Limb (tissue), 2 donors: ENCODE results near the gene XPC.

Experiments
- DNase-seq, 2 donors: peaks; one replicate each; pipeline ENCODE4 v3.0.0-alpha.2; 2016; ENCODE audit errors: extremely low spot score in 2 of 2

Gene XPC

DNA sequence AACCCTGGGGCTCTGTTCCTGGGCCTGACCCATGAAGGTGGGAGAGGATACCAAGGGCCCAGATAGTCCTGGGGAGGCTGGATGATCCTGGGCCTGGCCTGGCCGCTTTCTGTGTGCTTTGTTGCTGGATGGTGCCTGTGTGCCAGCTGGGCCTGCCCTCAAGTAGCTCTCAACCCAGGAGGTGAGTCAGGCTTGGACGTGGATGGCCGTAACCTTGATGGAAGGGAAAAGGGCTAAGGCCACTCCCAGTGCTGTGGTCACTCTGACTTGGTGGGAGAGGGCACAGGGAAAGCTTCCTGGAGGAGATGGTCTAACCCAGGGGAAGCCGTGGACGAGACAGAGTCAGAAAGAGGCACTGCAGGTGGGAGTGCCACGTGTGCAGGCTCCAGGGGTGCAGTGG lies 44.1 kb downstream of the XPC start:
- no peak for DNase-seq

DNA sequence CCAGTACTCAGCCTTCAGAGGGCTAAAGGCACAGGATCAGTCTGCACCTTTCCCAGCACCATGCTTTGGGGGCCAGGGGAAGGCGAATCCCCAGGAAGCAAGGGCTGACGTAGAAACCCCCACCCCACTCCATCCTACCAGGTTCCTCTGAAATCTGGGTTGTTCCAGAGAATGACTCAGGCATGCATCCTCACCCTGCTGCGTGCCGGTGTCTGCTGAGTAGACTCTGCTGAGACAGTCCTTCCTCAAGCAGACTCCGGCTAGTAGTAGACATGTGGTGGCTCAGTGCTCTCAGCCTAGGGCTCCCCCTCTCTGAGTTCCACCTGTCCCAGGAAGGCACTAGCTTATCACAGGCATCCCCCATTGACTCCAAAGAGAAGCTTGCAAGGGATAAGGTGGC lies 44.5 kb downstream of the XPC start:
- no peak for DNase-seq

DNA sequence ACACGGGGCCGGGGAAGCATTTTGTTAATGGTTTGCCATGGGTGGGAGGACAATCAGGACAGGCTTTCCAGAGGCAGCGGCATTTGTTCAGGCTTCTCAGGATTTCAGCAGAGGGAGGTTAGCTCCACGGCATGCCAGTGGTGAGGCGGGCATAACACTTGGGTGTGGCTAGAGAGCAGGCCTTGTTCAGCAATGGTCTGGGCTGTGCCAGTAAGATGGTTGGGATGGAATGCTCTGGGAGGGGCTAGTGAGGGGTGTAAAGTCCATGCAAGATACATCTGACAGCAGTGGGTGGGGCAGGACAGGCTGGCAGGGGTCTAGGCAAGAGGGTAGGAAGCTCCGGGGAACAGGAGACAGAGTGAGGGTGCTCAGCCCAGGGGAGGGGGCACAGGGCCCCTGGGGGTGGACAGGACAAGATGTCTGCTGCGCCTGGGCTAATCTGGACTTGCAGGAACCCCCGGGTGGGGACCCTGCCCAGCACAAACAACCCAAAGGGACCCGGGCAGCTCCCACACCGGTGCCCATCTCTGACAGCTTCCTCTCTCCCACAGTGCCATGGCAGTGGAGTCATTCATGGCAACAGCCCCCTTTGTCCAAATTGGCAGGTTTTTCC lies 45.1 kb downstream of the XPC start:
- no peak for DNase-seq

DNA sequence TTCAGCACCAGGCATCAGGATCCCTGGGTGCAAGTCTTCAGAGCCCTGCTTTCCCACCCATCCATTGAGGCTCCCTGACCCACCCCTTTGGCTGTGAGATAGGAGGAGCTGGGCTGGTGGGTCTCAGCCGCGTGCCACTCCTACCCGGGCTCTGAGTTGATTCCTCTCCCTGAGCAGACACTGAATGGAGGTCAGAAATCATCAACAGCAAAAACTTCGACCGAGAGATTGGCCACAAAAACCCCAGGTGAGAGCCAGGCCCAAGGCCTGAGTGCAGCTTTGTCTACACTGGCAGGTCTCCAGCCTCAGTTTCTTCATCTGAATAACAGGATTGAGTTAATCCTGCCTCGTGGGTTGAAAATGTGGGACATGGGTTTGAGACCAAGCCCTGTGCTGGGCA lies 45.7 kb downstream of the XPC start:
- DNase-seq: no peak

DNA sequence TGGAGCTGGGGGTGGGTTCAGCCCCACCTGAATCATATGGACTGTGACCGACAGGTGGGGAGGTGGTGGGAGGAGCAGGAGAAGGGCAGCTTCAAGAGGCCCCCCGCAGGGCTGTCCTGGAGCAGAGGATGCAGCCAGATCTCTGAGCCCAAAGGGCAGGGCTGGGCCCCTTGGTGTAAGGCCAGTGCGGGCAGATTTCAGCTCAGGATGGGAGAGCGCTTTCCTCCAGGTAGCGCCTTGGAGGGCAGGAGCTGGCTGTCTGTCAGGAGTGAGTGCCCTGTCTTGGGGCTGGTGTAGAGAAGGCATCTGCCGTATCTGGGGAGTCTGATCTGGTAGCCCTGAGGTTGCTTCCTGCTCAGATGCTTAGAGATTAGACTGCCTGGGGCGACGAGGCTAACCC lies 46.3 kb downstream of the XPC start:
- DNase-seq: no peak

DNA sequence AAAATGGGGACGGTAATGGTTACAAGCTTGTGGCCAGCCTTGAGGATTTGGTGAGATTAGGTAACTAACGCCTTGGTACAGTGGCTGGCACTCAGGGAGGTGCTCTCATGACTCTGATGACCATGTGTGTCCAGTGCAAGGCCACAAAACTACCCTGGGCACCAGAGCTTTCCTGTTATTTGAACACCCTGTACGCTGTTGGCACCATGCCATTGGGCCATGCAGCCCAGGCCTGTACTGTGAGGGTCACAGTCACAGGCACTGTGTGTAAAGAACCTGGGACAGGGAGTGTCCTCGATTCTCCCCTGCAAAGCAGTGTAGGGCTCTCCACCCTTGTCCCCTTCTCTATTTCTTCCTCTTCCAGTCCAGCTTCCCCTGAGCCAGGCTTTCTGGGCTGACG lies 47.3 kb downstream of the XPC start:
- DNase-seq: no peak

DNA sequence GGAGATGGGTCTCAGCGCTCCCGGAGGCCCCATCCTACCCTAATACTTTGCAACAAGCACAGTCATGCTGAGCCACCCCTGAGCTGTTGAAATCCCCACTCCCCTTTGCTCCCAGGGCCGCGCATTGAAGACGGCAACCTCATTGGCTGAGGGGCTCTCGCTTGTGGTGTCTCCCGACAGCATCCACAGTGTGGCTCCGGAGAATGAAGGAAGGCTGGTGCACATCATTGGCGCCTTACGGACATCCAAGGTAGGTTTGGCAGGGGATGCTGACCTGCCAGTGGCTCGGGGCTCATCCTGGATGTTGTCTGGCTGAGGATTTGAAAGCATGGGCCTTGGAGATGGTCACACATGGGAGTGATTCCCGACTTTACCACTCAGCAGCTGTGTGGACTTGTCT lies 47.7 kb downstream of the XPC start:
- DNase-seq: no peak

DNA sequence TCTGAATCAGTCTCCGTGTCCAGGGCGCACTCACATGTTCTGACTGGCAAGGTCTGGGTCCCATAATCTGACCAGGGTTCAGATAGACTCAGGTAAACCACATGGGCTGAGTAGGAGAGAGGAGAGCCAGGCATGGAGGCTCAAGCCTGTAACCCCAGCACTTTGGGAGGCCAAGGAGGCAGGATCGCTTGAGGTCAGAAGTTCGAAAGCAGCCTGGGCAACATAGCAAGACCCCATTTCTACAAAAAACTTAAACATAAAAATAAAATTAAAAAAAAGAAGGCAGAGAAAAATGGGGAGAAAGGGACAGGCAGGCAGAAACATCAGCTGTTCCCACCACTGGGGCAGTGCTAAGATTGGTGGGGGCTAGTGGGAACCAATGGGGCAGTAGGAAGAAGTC lies 48.2 kb downstream of the XPC start:
- DNase-seq: no peak

DNA sequence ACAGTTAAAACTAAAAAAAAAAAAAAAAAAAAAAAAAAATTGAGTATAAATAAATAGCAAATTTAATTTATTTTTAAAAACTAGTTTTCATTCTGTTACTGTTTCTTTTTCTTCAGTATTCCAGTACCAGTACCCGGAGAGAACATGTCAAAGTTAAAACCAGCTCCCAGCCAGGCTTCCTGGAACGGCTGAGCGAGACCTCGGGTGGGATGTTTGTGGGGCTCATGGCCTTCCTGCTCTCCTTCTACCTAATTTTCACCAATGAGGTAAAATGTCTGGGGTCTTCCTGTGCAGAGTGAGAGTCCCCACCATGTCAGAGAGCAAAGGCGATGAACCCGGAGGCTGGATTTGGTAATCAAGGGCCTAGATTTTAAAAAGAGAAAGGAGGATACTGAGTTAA lies 49.1 kb downstream of the XPC start:
- peak in 1 of 2 donors; percentile 6 for DNase-seq

DNA sequence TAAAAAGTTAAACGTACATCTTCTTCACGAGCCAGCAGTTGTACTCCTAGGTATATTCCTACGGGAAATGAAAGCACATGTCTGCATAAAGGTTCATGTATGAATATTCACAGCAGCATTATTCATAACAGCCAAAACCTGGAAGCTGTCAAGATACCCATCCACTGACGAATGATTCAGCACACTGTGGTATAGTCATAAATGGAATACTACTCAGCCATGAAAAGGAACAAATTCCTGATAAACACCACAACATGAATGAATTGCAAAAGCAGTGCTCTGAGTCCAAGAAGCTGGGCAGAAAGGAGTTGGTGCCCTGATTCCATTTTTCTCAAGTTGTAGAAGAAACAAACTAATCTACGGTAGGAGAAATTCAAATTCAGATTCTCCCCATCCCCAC lies 49.7 kb downstream of the XPC start:
- DNase-seq: no peak

DNA sequence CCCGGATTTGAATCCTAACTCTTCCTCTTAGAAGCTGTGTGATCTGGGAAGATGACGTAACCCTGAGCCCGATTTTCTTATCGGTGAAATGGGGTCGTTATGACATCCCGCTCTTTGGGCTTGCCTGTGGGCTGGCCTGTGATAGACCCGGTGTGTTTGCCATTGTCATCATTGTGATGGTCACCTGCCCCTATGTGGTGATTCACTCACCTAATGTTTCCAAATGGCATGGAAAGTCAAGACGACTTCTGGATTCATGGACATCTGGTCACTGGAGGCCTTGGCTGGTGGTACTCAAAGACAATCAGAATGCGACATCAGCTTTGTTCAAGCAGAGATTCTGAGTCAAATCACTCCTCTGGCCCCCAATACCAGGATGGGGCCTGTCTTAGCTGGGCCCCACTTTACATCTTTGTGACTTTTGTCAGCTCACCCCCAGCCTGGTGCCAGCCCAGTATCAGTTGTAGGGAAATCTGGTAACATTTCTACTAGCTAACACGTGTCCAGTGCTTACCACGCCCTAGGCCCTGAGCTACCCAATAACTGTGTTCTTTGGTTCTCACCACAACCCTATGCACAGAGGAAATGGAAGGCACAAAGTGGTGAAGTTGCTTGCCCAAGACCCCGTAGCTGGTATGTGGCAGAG lies 50.8 kb downstream of the XPC start:
- peak in 1 of 2 donors; percentile 8 for DNase-seq

DNA sequence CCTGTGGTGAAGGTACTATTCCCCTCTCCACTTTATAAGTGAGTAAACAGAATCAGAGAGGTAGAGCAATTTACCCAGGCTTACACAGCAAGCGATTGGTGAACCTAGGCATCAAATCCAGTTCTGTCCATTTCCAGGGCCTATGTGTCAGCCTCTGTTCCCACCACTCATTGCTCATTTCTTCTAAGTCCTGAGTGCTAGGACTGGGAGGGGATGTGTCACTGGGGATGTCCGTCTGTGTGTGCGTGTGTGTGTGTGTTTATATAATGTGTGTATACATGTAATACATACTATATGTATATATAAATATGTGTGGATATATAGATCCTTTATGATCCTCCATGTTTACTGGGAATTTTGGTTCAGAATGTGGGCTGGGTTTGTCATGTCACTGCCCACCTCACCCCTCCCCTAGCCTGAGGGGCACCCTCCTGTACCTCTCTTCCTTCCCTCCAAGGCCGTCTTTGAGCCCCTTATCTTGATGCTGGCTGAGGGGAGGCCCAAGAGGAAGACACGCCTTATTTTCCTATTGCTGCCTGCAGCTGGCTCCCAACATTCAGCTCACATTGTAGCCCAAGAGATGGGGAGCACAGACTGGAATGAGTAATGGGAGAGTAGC lies 51.4 kb downstream of the XPC start:
- DNase-seq: peak in 1 of 2 donors; percentile 6

DNA sequence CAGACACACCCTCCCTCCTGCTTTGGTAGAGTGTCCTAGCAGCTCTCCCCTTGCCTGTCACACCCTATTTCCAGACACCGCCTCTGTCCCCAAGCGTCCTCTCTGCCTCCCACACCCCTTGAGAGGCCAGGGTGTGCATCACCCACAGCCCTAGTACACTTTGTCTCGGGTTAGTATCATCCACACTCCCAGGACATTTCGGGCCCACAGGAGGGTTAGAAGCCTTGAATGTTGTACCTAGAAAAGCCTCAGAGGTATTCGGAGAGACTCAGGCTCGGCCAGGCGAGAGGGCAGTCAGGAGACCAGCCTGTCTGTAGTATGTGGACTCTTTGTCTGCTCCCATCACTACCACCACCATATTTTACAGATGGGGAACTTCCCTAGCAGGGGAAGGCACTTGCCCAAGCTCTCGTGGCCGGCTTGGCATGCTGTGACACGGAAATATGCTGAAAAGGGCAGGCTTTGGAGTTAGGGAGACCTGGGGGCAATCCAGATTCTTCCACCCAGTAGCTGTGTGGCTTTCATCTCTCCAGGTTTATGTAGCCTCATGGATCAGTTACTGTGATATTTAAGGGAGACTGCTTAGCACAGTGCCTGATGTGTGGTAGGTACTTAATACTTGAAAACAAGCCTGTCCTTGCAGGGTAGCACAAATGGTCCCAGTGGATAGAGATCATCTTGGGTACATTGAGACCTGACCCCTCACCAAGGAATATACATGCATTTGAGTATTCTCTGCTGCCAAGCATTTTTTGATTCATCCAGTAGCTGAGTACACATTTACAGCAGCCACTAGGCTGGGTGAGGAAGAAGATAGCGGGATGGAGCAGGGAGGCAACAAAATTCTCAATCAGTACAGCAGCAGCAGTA lies 52.1 kb downstream of the XPC start:
- DNase-seq: peak in 1 of 2 donors; percentile 8

DNA sequence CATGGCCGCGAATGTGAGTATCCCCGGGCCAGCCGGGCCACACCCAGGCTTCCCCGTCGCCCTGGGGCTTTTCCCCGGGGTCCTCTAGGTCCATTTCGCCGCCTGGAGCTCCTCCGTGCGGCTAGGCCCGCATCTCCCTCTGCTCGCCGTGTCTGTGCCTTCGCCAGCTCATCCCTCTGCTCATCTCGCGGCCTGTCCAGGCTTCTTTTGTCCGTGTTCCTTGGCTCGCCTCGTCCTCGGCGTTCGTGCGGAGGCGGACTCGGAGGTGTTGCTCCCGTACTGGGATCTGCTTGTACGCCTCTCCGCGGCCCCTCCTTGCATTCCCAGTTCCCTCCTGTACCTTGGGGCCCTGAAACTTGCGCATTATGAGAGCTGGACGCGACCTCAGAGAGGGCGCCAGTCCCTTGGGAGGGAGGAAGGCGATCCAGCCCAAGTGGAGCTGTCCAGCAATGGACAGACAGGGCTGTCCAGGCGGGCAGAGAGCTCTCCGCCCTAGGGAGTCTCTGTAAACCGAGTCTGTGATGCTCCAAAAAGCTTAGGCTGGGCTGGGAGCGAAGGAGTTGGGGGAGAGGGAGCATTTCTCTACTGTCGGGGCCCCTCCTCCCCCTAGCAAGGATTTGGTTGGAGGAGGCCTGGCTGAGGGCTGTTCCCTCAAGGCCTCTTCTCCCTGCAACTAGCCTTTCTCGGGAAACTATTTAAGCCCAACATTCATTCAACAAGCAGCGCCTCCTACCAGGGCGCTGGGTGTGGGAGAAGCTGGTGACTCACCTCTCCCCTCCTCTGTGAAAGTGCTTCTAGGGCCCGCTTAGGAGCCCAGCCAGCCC lies 53.0 kb downstream of the XPC start:
- DNase-seq: peak in 1 of 2 donors; percentile 24

DNA sequence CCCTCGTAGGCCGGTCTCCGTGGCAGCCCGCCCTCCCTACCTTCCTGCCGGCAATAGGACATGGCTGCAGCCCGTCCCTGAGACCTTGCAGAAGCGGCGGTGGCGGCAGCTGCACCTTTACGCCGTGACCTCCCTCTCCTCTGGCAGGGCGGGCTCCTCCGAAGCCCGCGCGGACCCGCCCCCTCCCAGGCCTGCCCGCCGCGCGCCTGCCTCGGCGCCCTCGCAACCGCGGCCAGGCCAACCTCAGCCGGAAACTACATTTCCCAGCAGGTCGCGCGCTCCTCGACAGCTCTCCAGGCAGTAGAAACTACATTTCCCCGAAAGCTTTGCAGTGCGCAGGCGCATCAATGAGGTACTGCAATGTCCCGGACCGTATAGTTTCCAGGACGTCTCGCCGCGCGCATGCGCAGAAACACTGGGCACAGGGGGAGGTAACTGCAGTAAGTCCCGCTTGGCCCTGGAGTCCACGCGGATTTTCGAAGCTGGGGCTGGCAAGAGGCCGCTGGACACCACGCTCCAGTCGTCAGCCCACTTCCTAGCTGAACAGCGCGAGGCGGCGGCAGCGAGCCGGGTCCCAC lies 53.7 kb downstream of the XPC start, which contains the start of the genes CHCHD4 and TMEM43:
CHCHD4 (minus strand) TSS at position 256 of the 578 bp plus-strand sequence; CDS start at position 62, 194 bp downstream.
TMEM43 (plus strand) TSS at position 438 of the 578 bp plus-strand sequence. CDS start 142 bp downstream, outside the sequence.
- peak; percentile 97 to 100 for DNase-seq

DNA sequence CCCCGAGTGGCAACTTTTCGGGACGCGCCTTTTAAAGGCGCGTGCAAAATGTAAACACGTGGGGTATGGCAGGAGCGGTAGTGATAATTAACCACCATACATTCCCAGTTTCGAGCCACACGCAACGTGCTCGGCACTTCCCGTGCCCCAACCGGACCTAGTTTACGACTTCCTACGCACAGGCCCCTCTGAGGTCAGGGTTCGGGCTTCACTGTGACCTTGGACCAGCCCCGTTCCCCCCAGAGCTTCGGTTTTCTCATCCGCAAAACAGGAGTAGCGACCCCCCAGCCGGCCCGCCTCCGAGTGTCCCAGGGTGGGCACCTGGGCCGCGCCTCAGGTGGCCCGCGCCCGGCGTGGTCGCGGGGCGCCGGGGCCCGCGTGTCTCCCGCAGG lies 54.2 kb downstream of the XPC start:
- peak in 1 of 2 donors; percentile 51 for DNase-seq

DNA sequence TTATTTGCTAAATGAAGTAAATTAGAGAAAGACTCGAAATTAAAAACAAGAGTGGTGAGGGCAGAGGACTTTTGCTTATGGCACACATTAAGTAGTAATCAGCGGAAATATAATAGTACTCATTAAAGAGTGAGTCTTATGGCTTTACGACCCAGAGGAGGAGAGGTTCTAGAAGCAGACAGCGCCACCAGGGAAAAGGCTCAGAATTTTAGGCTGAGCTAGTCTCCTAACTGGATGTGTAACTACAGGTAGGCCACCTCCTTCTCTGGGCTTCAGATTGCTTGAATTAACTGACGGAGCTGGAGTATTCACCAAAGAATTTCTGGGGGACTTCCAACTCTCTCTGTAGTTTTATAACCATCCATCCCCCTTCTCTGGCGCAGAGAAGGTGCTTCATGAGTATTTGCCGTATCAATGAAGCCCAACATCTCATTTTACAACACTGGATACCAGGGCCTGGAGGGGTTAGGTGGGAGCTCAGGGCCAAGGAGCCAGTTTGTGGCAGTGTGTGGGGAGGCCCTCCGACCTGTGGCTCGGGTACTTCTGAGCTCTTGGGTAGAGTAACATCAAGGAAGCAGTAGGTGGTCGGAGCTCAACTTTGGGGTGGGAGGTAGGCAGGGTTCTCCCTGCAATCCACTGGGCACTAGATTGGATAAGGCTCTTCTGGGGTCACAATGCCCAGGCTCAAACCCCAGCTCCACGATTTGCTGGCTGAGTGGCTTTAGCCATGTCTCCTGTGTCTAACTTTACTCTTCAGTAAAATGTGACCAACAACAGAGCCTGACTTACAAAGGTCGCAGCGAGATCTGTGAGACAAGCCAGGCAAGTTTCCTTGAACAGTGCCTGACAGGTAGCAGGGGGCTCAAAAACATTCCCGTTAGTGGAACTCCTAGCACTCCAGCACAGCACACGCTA lies 54.8 kb downstream of the XPC start:
- DNase-seq: peak in 1 of 2 donors; percentile 23

DNA sequence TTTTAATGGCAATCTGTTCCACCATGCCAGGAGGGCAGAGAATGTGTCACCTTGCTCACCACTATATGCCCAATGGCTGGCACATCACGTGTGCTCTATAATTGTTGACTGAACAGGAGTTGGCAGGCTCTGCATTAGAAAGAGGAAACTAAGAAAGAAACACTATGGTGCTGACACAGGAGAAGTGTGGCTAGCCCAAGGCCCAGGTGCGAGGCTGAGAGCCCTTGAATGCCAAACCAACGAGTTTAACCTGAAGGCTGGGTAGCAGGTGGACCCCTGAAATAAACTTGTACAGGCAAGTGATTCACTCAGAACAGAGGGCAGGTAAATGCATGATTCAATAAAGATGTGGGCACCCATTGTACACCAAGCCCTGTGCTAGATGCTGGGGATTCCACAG lies 56.1 kb downstream of the XPC start:
- DNase-seq: no peak

DNA sequence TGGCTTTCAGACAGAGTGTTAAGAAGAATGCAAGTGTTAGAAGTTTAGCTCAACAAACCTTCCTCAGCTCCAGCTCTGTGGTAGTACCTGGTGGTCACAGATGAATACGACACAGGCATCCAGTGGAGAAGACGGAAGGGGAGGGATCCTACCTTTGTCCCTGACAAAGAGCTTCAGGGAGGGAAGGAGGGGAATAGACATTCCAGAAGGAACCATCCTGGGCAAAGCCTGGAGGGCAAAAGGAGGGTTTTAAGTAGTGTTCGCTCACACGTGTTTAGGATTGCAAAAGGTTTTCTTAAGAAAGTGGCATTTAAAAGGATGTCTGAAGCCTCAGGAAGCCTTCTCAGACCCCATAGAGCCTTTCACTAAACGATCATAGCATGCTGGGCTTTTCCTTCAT lies 56.5 kb downstream of the XPC start:
- DNase-seq: no peak
